OCI-LY1 (cell line): ENCODE measurements around the gene ERMAP.

Source experiments
- H2AFZ ChIP-seq: fragments of 200-600 bp; sonication (generic), shearing (Covaris generic); 2 replicates; pipeline ENCODE4 v1.6.0; 2014; ENCODE audit warnings: antibody characterized with exemption, mild to moderate bottlenecking, low read length
- H3F3A ChIP-seq: fragments of 200-600 bp; sonication (generic), shearing (Covaris generic); 2 replicates; pipeline ENCODE4 v1.6.0; 2014; ENCODE audit warnings: mild to moderate bottlenecking, antibody characterized with exemption, low read length, moderate library complexity; ENCODE audit not compliant: insufficient read depth
- H3K27ac ChIP-seq: fragments of 200-600 bp; sonication (generic); 2 replicates; pipeline ENCODE4 v1.5.1; 2014; ENCODE audit warnings: low read length, mixed run types, mild to moderate bottlenecking, low read depth; ENCODE audit not compliant: poor library complexity, severe bottlenecking
- H3K27me3 ChIP-seq: fragments of 200-600 bp; sonication (generic); 2 replicates; pipeline ENCODE4 v1.6.0; 2014; ENCODE audit warnings: antibody characterized with exemption, mild to moderate bottlenecking, low read length, moderate library complexity; ENCODE audit not compliant: insufficient read depth
- H3K36me3 ChIP-seq: fragments of 200-600 bp; sonication (generic); 2 replicates; pipeline ENCODE4 v1.6.1; 2014; ENCODE audit warnings: mild to moderate bottlenecking, antibody characterized with exemption, low read length, moderate library complexity, mixed read lengths; ENCODE audit not compliant: insufficient read depth
- H3K4me1 ChIP-seq: fragments of 200-600 bp; sonication (generic); 2 replicates; pipeline ENCODE4 v1.5.1; 2014; ENCODE audit warnings: mild to moderate bottlenecking, low read length, moderate library complexity; ENCODE audit not compliant: insufficient read depth, severe bottlenecking
- H3K4me2 ChIP-seq: fragments of 200-600 bp; sonication (generic), shearing (Covaris generic); 2 replicates; pipeline ENCODE4 v1.6.1; 2014; ENCODE audit warnings: low read length
- H3K4me3 ChIP-seq: fragments of 200-600 bp; sonication (generic); 2 replicates; pipeline ENCODE4 v1.5.1; 2014; ENCODE audit warnings: low read length, low read depth, mild to moderate bottlenecking, mixed read lengths; ENCODE audit not compliant: poor library complexity, severe bottlenecking
- H3K79me2 ChIP-seq: fragments of 200-600 bp; shearing (Covaris generic); 2 replicates; pipeline ENCODE4 v1.6.1; 2016; ENCODE audit warnings: mixed run types, low read length, mixed read lengths; ENCODE audit not compliant: insufficient read depth
- H3K9ac ChIP-seq: fragments of 200-600 bp; sonication (generic), shearing (Covaris generic); 2 replicates; pipeline ENCODE4 v1.6.1; 2014; ENCODE audit warnings: mild to moderate bottlenecking, low read length, mixed read lengths
- H3K9me2 ChIP-seq: fragments of 200-600 bp; sonication (generic), shearing (Covaris generic); 2 replicates; pipeline ENCODE4 v1.6.1; 2014; ENCODE audit warnings: low read depth, mild to moderate bottlenecking, low read length, mixed read lengths
- H3K9me3 ChIP-seq: fragments of 200-600 bp; shearing (Covaris generic); 2 replicates; pipeline ENCODE4 v1.6.1; 2014; ENCODE audit warnings: low read length, mixed read lengths
- H4K20me1 ChIP-seq: fragments of 200-600 bp; sonication (generic), shearing (Covaris generic); 2 replicates; pipeline ENCODE4 v1.6.0; 2016; ENCODE audit warnings: mild to moderate bottlenecking, low read length; ENCODE audit not compliant: insufficient read depth
- EZH2 ChIP-seq: fragments of 200-600 bp; sonication (generic), shearing (Covaris generic); IDR thresholded peaks from 2 replicates; pipeline ENCODE4 v1.8.0; 2017; ENCODE audit warnings: borderline replicate concordance, mixed run types, mild to moderate bottlenecking, antibody characterized with exemption, low read length, moderate library complexity, mixed read lengths
- TF ChIP-seq, protein P1 (sequence below): fragments of 200-600 bp; sonication (generic), shearing (Covaris generic); IDR thresholded peaks from 2 replicates; pipeline ENCODE4 v1.5.1; 2017; ENCODE audit warnings: mild to moderate bottlenecking, antibody characterized with exemption, low read length, moderate library complexity, mixed read lengths

Gene ERMAP

GRCh38 chr1:42769811-42770210 is 47.1 kb upstream of the ERMAP start:
- no peak for TF ChIP-seq EZH2
- TF ChIP-seq, protein P1, sequence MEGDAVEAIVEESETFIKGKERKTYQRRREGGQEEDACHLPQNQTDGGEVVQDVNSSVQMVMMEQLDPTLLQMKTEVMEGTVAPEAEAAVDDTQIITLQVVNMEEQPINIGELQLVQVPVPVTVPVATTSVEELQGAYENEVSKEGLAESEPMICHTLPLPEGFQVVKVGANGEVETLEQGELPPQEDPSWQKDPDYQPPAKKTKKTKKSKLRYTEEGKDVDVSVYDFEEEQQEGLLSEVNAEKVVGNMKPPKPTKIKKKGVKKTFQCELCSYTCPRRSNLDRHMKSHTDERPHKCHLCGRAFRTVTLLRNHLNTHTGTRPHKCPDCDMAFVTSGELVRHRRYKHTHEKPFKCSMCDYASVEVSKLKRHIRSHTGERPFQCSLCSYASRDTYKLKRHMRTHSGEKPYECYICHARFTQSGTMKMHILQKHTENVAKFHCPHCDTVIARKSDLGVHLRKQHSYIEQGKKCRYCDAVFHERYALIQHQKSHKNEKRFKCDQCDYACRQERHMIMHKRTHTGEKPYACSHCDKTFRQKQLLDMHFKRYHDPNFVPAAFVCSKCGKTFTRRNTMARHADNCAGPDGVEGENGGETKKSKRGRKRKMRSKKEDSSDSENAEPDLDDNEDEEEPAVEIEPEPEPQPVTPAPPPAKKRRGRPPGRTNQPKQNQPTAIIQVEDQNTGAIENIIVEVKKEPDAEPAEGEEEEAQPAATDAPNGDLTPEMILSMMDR, result no peak
- no peaks in the 10 kb centered on the region for H3K9me3 ChIP-seq
- H3K36me3 ChIP-seq, result peaks cover 39% of the 10 kb centered on the region; the same call in 1 of the 2 replicates
- H3K27me3 ChIP-seq, result no peaks in the 10 kb centered on the region
- H3K9me2 ChIP-seq, result no peaks in the 10 kb centered on the region
- no peak overlapping the region for H3K4me3 ChIP-seq
- H3K9ac ChIP-seq, result no peak overlapping the region
- no peak overlapping the region for H3K4me2 ChIP-seq
- H3K4me1 ChIP-seq, result peaks cover 25% of the 10 kb centered on the region
- H2AFZ ChIP-seq, result no peak overlapping the region
- no peaks in the 10 kb centered on the region for H3F3A ChIP-seq
- H3K79me2 ChIP-seq, result peaks cover 28% of the 10 kb centered on the region
- H4K20me1 ChIP-seq, result no peaks in the 10 kb centered on the region
- H3K27ac ChIP-seq, result no peak overlapping the region

DNA sequence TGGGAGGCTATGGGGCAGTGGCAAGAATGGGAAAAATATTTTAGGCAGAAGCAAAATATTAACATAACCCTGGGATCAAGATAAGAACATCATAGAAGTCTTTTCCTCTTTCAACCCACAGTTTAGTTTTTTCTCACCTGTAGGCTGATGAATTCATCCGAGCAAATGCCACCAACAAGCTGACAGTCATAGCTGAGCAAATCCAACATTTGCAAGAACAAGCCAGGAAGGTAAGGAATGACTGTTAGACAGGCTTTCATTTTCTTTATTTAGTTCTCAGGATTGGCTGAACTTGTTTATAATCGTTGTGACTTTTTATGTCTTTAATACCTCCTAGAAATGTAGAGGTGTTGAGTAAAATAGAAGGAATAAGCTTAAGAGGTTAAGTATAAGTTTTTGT is 43.5 kb upstream of the ERMAP start:
- H4K20me1 ChIP-seq, result no peaks in the 10 kb centered on the region
- H3K27me3 ChIP-seq, result no peaks in the 10 kb centered on the region
- no peak overlapping the region for H3K4me3 ChIP-seq
- H3K4me1 ChIP-seq, result peaks cover 3% of the 10 kb centered on the region
- no peaks in the 10 kb centered on the region for H3K9me2 ChIP-seq
- TF ChIP-seq, protein P1, result no peak
- TF ChIP-seq EZH2, result no peak
- no peak overlapping the region for H3K27ac ChIP-seq
- no peak overlapping the region for H3K9ac ChIP-seq
- H2AFZ ChIP-seq, result no peak overlapping the region
- no peaks in the 10 kb centered on the region for H3F3A ChIP-seq
- peaks cover 72% of the 10 kb centered on the region for H3K36me3 ChIP-seq
- H3K4me2 ChIP-seq, result no peak overlapping the region
- H3K9me3 ChIP-seq, result no peaks in the 10 kb centered on the region
- peaks cover 18% of the 10 kb centered on the region for H3K79me2 ChIP-seq

DNA sequence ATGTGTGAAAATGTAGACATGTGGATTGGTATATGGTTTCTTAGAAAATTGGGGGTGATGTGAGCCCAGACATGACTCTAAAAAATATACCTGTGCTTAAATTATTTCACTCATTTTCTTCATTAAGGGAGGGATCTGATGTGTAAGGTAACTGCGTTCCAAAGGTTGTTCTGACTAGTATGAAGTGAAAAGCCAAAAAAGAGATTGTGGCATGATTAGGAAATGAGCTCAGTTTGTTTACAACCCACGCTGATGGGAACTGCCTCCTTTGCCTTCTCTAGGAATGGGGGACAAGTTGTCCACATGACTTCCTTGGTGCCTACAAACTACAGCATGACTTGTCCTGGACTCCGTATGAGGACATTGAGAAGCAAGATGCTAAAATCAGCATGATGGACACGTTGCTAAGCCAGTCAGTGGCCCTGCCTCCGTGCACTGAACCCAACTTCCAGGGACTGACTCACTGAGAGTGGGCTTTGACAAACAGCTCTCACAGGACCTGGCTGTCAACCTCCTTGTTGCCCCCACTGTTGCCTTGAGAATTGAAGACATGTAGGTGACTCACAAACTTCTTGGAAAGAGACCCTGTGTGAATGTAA is 41.9 kb upstream of the ERMAP start:
- H3K9me3 ChIP-seq, result no peaks in the 10 kb centered on the region
- peaks cover 12% of the 10 kb centered on the region for H3K79me2 ChIP-seq
- H4K20me1 ChIP-seq, result no peaks in the 10 kb centered on the region
- no peaks in the 10 kb centered on the region for H3K27me3 ChIP-seq
- peaks cover 69% of the 10 kb centered on the region for H3K36me3 ChIP-seq
- H3K4me1 ChIP-seq, result no peaks in the 10 kb centered on the region
- no peaks in the 10 kb centered on the region for H3K9me2 ChIP-seq
- no peaks in the 10 kb centered on the region for H3F3A ChIP-seq
- H2AFZ ChIP-seq, result no peak overlapping the region
- H3K27ac ChIP-seq, result no peak overlapping the region
- TF ChIP-seq EZH2, result no peak
- TF ChIP-seq, protein P1, result no peak
- H3K4me3 ChIP-seq, result no peak overlapping the region
- no peak overlapping the region for H3K4me2 ChIP-seq
- H3K9ac ChIP-seq, result no peak overlapping the region
